H9 (cell line): Measurements from ENCODE around the gene DUSP23. TPM values are rescaled to one million over a fixed set of nuclear protein-coding genes. Genes with fewer than 3 reads are reported as not detected.

Experiments
- DNase-seq: peaks from one replicate; pipeline ENCODE4 v3.0.0-alpha.2; 2017
- H2AFZ ChIP-seq: one replicate; pipeline ENCODE4 v1.6.1; 2013; ENCODE audit warnings: mild to moderate bottlenecking, low read length, control low read depth, moderate library complexity
- H2AK5ac ChIP-seq: 2 replicates; pipeline ENCODE4 v1.6.1; 2013; ENCODE audit warnings: low read length, control low read depth, mixed read lengths; ENCODE audit not compliant: insufficient read length
- H2BK120ac ChIP-seq: one replicate; pipeline ENCODE4 v1.6.1; 2013; ENCODE audit warnings: low read depth, mild to moderate bottlenecking, low read length, control low read depth, inconsistent platforms; ENCODE audit not compliant: poor library complexity, severe bottlenecking
- H2BK12ac ChIP-seq: 2 replicates; pipeline ENCODE4 v1.6.1; 2013; ENCODE audit warnings: low read length, control low read depth, mixed read lengths, low read depth; ENCODE audit not compliant: insufficient read length
- H2BK15ac ChIP-seq: 2 replicates; pipeline ENCODE4 v1.6.1; 2013; ENCODE audit warnings: low read depth, low read length, control low read depth
- H2BK20ac ChIP-seq: one replicate; pipeline ENCODE4 v1.6.1; 2013; ENCODE audit warnings: low read depth, mild to moderate bottlenecking, low read length, control low read depth, inconsistent platforms; ENCODE audit not compliant: poor library complexity, severe bottlenecking
- H2BK5ac ChIP-seq: 2 replicates; pipeline ENCODE4 v1.6.1; 2013; ENCODE audit warnings: low read length, control low read depth, mixed read lengths; ENCODE audit not compliant: insufficient read length
- H3K14ac ChIP-seq: 2 replicates; pipeline ENCODE4 v1.6.1; 2013; ENCODE audit warnings: low read length, control low read depth; ENCODE audit not compliant: insufficient read depth
- H3K18ac ChIP-seq: 2 replicates; pipeline ENCODE4 v1.6.1; 2013; ENCODE audit warnings: low read depth, mild to moderate bottlenecking, mixed read lengths, low read length, control low read depth; ENCODE audit not compliant: insufficient read length
- H3K23ac ChIP-seq: 2 replicates; pipeline ENCODE4 v1.6.1; 2013; ENCODE audit warnings: low read length, control low read depth, mixed read lengths, low read depth; ENCODE audit not compliant: insufficient read length
- H3K23me2 ChIP-seq: 2 replicates; pipeline ENCODE4 v1.6.1; 2013; ENCODE audit warnings: low read depth, mild to moderate bottlenecking, mixed read lengths, low read length, control low read depth; ENCODE audit not compliant: insufficient read length, poor library complexity, severe bottlenecking
- H3K27ac ChIP-seq: 2 replicates; pipeline ENCODE4 v1.5.1; 2013; ENCODE audit warnings: low read length, control low read depth, mixed read lengths, low read depth; ENCODE audit not compliant: insufficient read length
- H3K27me3 ChIP-seq: 2 replicates; pipeline ENCODE4 v1.6.1; 2013; ENCODE audit warnings: low read length, control low read depth, inconsistent platforms; ENCODE audit not compliant: insufficient read depth
- H3K4ac ChIP-seq: 2 replicates; pipeline ENCODE4 v1.6.1; 2013; ENCODE audit warnings: low read depth, mild to moderate bottlenecking, control low read depth, inconsistent platforms, low read length, moderate library complexity
- H3K4me1 ChIP-seq: 2 replicates; pipeline ENCODE4 v1.6.1; 2013; ENCODE audit warnings: low read length, control low read depth, inconsistent platforms; ENCODE audit not compliant: insufficient read depth
- H3K4me2 ChIP-seq: 2 replicates; pipeline ENCODE4 v1.6.1; 2013; ENCODE audit warnings: low read length, control low read depth, mixed read lengths; ENCODE audit not compliant: insufficient read length, insufficient read depth
- H3K56ac ChIP-seq: 2 replicates; pipeline ENCODE4 v1.6.1; 2013; ENCODE audit warnings: low read depth, mild to moderate bottlenecking, mixed read lengths, low read length, control low read depth; ENCODE audit not compliant: insufficient read length
- H3K79me1 ChIP-seq: 2 replicates; pipeline ENCODE4 v1.6.1; 2013; ENCODE audit warnings: low read depth, mild to moderate bottlenecking, moderate library complexity, low read length, control low read depth, inconsistent platforms; ENCODE audit not compliant: insufficient read depth, poor library complexity, severe bottlenecking
- H3K79me2 ChIP-seq: 2 replicates; pipeline ENCODE4 v1.6.1; 2013; ENCODE audit warnings: low read length, control low read depth, inconsistent platforms; ENCODE audit not compliant: insufficient read depth
- H3K9ac ChIP-seq: 2 replicates; pipeline ENCODE4 v1.6.1; 2013; ENCODE audit warnings: low read length, control low read depth, mixed read lengths; ENCODE audit not compliant: insufficient read length; ENCODE audit errors: extremely low read depth
- H3K9me3 ChIP-seq: one replicate; pipeline ENCODE4 v1.6.1; 2013; ENCODE audit warnings: low read depth, low read length, inconsistent platforms; ENCODE audit not compliant: control insufficient read depth
- H3T11ph ChIP-seq: one replicate; pipeline ENCODE4 v1.6.1; 2013; ENCODE audit warnings: mild to moderate bottlenecking, low read length, control low read depth, inconsistent platforms
- H4K20me1 ChIP-seq: one replicate; pipeline ENCODE4 v1.6.1; 2013; ENCODE audit not compliant: control insufficient read depth, insufficient read length, insufficient read depth
- H4K5ac ChIP-seq: 2 replicates; pipeline ENCODE4 v1.6.1; 2013; ENCODE audit warnings: low read depth, mild to moderate bottlenecking, mixed read lengths, low read length, control low read depth; ENCODE audit not compliant: insufficient read length
- H4K8ac ChIP-seq: replicated peaks from 2 replicates; pipeline ENCODE4 v1.6.1; 2013; ENCODE audit warnings: low read length, control low read depth, mixed read lengths, low read depth; ENCODE audit not compliant: insufficient read length
- H4K91ac ChIP-seq: 2 replicates; pipeline ENCODE4 v1.6.1; 2013; ENCODE audit warnings: low read depth, mild to moderate bottlenecking, moderate library complexity, mixed read lengths, low read length, control low read depth; ENCODE audit not compliant: insufficient read length
- H3K27ac Mint-ChIP-seq, 3 experiments: 2 replicates in 2 of 3; 3 replicates in 1 of 3; pipeline ENCODE4 v1.8.0; 2020 to 2021; ENCODE audit warnings: mixed read lengths in 3 of 3, mild to moderate bottlenecking in 1 of 3, moderate library complexity in 1 of 3
- H3K27me3 Mint-ChIP-seq: 2 replicates; pipeline ENCODE4 v1.8.0; 2021; ENCODE audit warnings: low read depth, mild to moderate bottlenecking, moderate library complexity, mixed read lengths
- H3K36me3 Mint-ChIP-seq, 3 experiments: 2 replicates in 2 of 3; 3 replicates in 1 of 3; pipeline ENCODE4 v1.8.0; 2020 to 2021; ENCODE audit warnings: low read depth in 3 of 3, mixed read lengths in 3 of 3; ENCODE audit not compliant: insufficient read depth in 1 of 3
- H3K4me1 Mint-ChIP-seq, 2 experiments: 2 replicates each; pipeline ENCODE4 v1.8.0; 2020; ENCODE audit warnings: mixed read lengths in 2 of 2
- H3K4me3 Mint-ChIP-seq, 2 experiments: 2 replicates in 1 of 2; 3 replicates in 1 of 2; pipeline ENCODE4 v1.8.0; 2020 to 2021; ENCODE audit warnings: mild to moderate bottlenecking in 2 of 2, mixed read lengths in 2 of 2, moderate library complexity in 1 of 2
- H3K9me3 Mint-ChIP-seq, 2 experiments: 2 replicates in 1 of 2; 3 replicates in 1 of 2; pipeline ENCODE4 v1.8.0; 2020; ENCODE audit warnings: mild to moderate bottlenecking in 2 of 2, mixed read lengths in 2 of 2, moderate library complexity in 1 of 2
- WGBS: extraction: QIAGEN DNeasy Blood & Tissue Kit; methylation state at CpG from one replicate; pipeline ENCODE4 v1.1.7; 2013; ENCODE audit warnings: missing lambda C conversion rate, low lambda C conversion rate, mixed read lengths; ENCODE audit not compliant: insufficient read length; ENCODE audit errors: extremely low coverage; 5-methylcytosine and 5-hydroxymethylcytosine counted together
- total RNA-seq: library from RNA; stranded (reverse); gene quantifications from 2 replicates; pipeline ENCODE4 v1.2.1, GENCODE V29; 2021
- TF ChIP-seq, protein P1 (sequence below): fragments of 200-600 bp; sonication (generic); conservative IDR thresholded peaks from 3 replicates; pipeline ENCODE4 v1.8.0; 2021; ENCODE audit warnings: antibody characterized with exemption, mild to moderate bottlenecking

DUSP23 gene
- total RNA-seq, 1 experiment from 2014 or later, result 25.0 TPM

- Histone ChIP-seq H2AFZ (no peak overlapping the region), H3K4me1 (no peaks in the 10 kb centered on the region), H3K4ac (no peak overlapping the region), H3K14ac (no peak overlapping the region), H3K79me2 (no peaks in the 10 kb centered on the region), H2BK20ac (no peak overlapping the region), H3K27ac (no peak overlapping the region), H4K20me1 (no peaks in the 10 kb centered on the region), H2BK120ac (no peak overlapping the region), H2AK5ac (no peak overlapping the region), H3K18ac (no peak overlapping the region), H4K91ac (no peak overlapping the region), H3K9ac (no peak overlapping the region), H3K79me1 (no peaks in the 10 kb centered on the region), H4K5ac (no peak overlapping the region), H3K27me3 (no peaks in the 10 kb centered on the region), H3K23me2 (no peaks in the 10 kb centered on the region), H3K4me2 (no peak overlapping the region), H2BK12ac (no peak overlapping the region), H2BK5ac (no peak overlapping the region), H3K56ac (no peak overlapping the region), H3T11ph (no peak overlapping the region), H4K8ac (no peak overlapping the region), H3K23ac (no peak overlapping the region), H3K9me3 (no peaks in the 10 kb centered on the region), H2BK15ac (no peak overlapping the region)
- H3K4me3 Mint-ChIP-seq, result no peak overlapping the region
- WGBS, result no CpG with 5 or more reads among the region's 4 CpGs
- H3K36me3 Mint-ChIP-seq, result no peaks in the 10 kb centered on the region
- H3K27me3 Mint-ChIP-seq, result peaks cover 2% of the 10 kb centered on the region; the same call in 1 of the 2 replicates
- H3K9me3 Mint-ChIP-seq, result no peaks in the 10 kb centered on the region; a peak in 1 of 5 replicates
- no peaks in the 10 kb centered on the region for H3K4me1 Mint-ChIP-seq
- no peak for DNase-seq
- TF ChIP-seq, protein P1, sequence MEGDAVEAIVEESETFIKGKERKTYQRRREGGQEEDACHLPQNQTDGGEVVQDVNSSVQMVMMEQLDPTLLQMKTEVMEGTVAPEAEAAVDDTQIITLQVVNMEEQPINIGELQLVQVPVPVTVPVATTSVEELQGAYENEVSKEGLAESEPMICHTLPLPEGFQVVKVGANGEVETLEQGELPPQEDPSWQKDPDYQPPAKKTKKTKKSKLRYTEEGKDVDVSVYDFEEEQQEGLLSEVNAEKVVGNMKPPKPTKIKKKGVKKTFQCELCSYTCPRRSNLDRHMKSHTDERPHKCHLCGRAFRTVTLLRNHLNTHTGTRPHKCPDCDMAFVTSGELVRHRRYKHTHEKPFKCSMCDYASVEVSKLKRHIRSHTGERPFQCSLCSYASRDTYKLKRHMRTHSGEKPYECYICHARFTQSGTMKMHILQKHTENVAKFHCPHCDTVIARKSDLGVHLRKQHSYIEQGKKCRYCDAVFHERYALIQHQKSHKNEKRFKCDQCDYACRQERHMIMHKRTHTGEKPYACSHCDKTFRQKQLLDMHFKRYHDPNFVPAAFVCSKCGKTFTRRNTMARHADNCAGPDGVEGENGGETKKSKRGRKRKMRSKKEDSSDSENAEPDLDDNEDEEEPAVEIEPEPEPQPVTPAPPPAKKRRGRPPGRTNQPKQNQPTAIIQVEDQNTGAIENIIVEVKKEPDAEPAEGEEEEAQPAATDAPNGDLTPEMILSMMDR, result no peak
- no peak overlapping the region for H3K27ac Mint-ChIP-seq
Observed at GRCh38 chr1:159753386-159753785, 27.4 kb upstream of the DUSP23 start.
